SK-N-SH (cell line): ENCODE measurements around the gene FCER2. TPM values are rescaled to one million over a fixed set of nuclear protein-coding genes. Genes with fewer than 3 reads are reported as not detected.

Experiments used
- CTCF ChIA-PET: fragments of 300-600, 350-600 bp; formaldehyde crosslinking; extraction: SDS; loops from one replicate; lab custom pipeline; 2021; lab: Yijun Ruan, JAX
- POLR2A ChIA-PET: fragments of 350-600 bp; sonication (Branson Sonifier 250); formaldehyde crosslinking; extraction: SDS; loops from one replicate; lab custom pipeline; 2020; ENCODE audit warnings: antibody characterized with exemption, inconsistent platforms; lab: Yijun Ruan, JAX
- DNase-seq: peaks from one replicate; pipeline ENCODE4 v3.0.0; 2012
- H2AFZ ChIP-seq: fragments of 200-600 bp; sonication (generic); 2 replicates; pipeline ENCODE4 v1.8.1; 2016; ENCODE audit warnings: antibody characterized with exemption, mild to moderate bottlenecking, low read depth
- H3F3A ChIP-seq: fragments of 200-600 bp; sonication (generic); replicated peaks from 2 replicates; pipeline ENCODE3; 2016; ENCODE audit warnings: antibody characterized with exemption, mild to moderate bottlenecking; ENCODE audit not compliant: insufficient read depth
- H3K27ac ChIP-seq, 2 experiments: fragments of 200-500 bp in 1 of 2; fragments of 200-600 bp in 1 of 2; sonication (Bioruptor generic) in 1 of 2; sonication (generic), shearing (Covaris generic) in 1 of 2; 2 replicates each; pipeline versions ENCODE4 v1.5.1 to v1.6.1; 2014 to 2016; ENCODE audit warnings: low read depth in 2 of 2, inconsistent platforms in 1 of 2, low read length in 1 of 2, mild to moderate bottlenecking in 1 of 2, mixed read lengths in 1 of 2
- H3K27me3 ChIP-seq: fragments of 200-600 bp; sonication (generic), shearing (Covaris generic); 2 replicates; pipeline ENCODE4 v1.6.1; 2016; ENCODE audit warnings: mixed run types; ENCODE audit not compliant: insufficient read depth
- H3K36me3 ChIP-seq, 2 experiments: fragments of 200-500 bp in 1 of 2; fragments of 200-600 bp in 1 of 2; sonication (Bioruptor generic) in 1 of 2; sonication (generic) in 1 of 2; replicated peaks in 1 of 2; 2 replicates each; pipeline versions ENCODE3 to v1.5.1; 2014 to 2016; ENCODE audit warnings: low read length in 1 of 2, mild to moderate bottlenecking in 1 of 2; ENCODE audit not compliant: insufficient read depth in 2 of 2, control insufficient read depth in 1 of 2
- H3K4me1 ChIP-seq, 2 experiments: fragments of 200-500 bp in 1 of 2; fragments of 200-600 bp in 1 of 2; sonication (Bioruptor generic) in 1 of 2; sonication (generic), shearing (Covaris generic) in 1 of 2; 2 replicates each; pipeline versions ENCODE4 v1.5.1 to v1.6.1; 2014 to 2016; ENCODE audit warnings: low read depth in 1 of 2, low read length in 1 of 2, mixed run types in 1 of 2; ENCODE audit not compliant: insufficient read depth in 2 of 2, control insufficient read depth in 1 of 2
- H3K4me2 ChIP-seq: fragments of 200-600 bp; sonication (generic), shearing (Covaris generic); 2 replicates; pipeline ENCODE4 v1.6.1; 2017; ENCODE audit warnings: mixed run types
- H3K4me3 ChIP-seq, 2 experiments: fragments of 200-500 bp in 1 of 2; fragments of 200-600 bp in 1 of 2; sonication (Bioruptor generic) in 1 of 2; sonication (generic), shearing (Covaris generic) in 1 of 2; 2 replicates each; pipeline versions ENCODE4 v1.5.1 to v1.8.1; 2014 to 2016; ENCODE audit warnings: low read depth in 2 of 2, inconsistent platforms in 1 of 2, low read length in 1 of 2, mild to moderate bottlenecking in 1 of 2, mixed read lengths in 1 of 2, moderate library complexity in 1 of 2
- H3K79me2 ChIP-seq: fragments of 200-600 bp; sonication (generic); 2 replicates; pipeline ENCODE4 v1.8.1; 2017; ENCODE audit warnings: mild to moderate bottlenecking; ENCODE audit not compliant: insufficient read depth
- H3K9ac ChIP-seq: fragments of 200-600 bp; sonication (generic); 2 replicates; pipeline ENCODE4 v1.6.1; 2017; ENCODE audit warnings: mixed run types
- H3K9me2 ChIP-seq: fragments of 200-600 bp; sonication (generic); 2 replicates; pipeline ENCODE4 v1.6.1; 2017; ENCODE audit warnings: mixed run types
- H3K9me3 ChIP-seq: fragments of 200-600 bp; sonication (generic); 2 replicates; pipeline ENCODE4 v1.6.1; 2017; ENCODE audit warnings: mixed run types, mild to moderate bottlenecking, moderate library complexity
- H4K20me1 ChIP-seq: fragments of 200-600 bp; sonication (generic); 2 replicates; pipeline ENCODE4 v1.6.1; 2017; ENCODE audit warnings: mild to moderate bottlenecking, mixed run types; ENCODE audit not compliant: insufficient read depth
- CHD2 ChIP-seq: fragments of 150-350 bp; IDR thresholded peaks from 2 replicates; pipeline ENCODE4 v1.6.1; 2018; ENCODE audit warnings: low read length; ENCODE audit not compliant: partially characterized antibody
- JUND ChIP-seq: IDR thresholded peaks from 2 replicates; pipeline ENCODE4 v1.4.0; 2012
- MEF2A ChIP-seq: IDR thresholded peaks from 2 replicates; pipeline ENCODE4 v1.4.0; 2012; ENCODE audit warnings: low read depth, borderline replicate concordance
- MXI1 ChIP-seq: IDR thresholded peaks from 2 replicates; pipeline ENCODE4 v1.6.1; 2012; ENCODE audit warnings: mild to moderate bottlenecking, low read depth, low read length, improper control_type of control experiment
- NRF1 ChIP-seq: IDR thresholded peaks from 2 replicates; pipeline ENCODE4 v1.6.1; 2012; ENCODE audit warnings: low read depth, mild to moderate bottlenecking, low read length
- POLR2AphosphoS5 ChIP-seq: IDR thresholded peaks from 2 replicates; pipeline ENCODE4 v1.6.1; 2012; ENCODE audit warnings: low read depth, low read length
- RAD21 ChIP-seq: IDR thresholded peaks from 2 replicates; pipeline ENCODE4 v1.6.1; 2012; ENCODE audit warnings: mild to moderate bottlenecking, low read length
- TAF1 ChIP-seq: IDR thresholded peaks from 2 replicates; pipeline ENCODE4 v1.6.1; 2012; ENCODE audit warnings: low read depth, mild to moderate bottlenecking, low read length, moderate library complexity, borderline replicate concordance
- YY1 ChIP-seq: IDR thresholded peaks from 2 replicates; pipeline ENCODE4 v1.4.0; 2012; ENCODE audit warnings: low read depth, mild to moderate bottlenecking
- WGBS: methylation state at CpG from one replicate; pipeline ENCODE4 v1.1.6; 2017; ENCODE audit warnings: low lambda C conversion rate; 5-methylcytosine and 5-hydroxymethylcytosine counted together
- polyA plus RNA-seq, 3 experiments: library from polyadenylated mRNA; depleted of rRNA; stranded (reverse); fragments of >200 nt; gene quantifications; 2 replicates each; pipeline ENCODE4 v1.2.3, GENCODE V29; 2012
- TF ChIP-seq, protein P1 (sequence below): IDR thresholded peaks from 2 replicates; pipeline ENCODE4 v1.4.0; 2012; ENCODE audit warnings: low read depth, borderline replicate concordance
- TF ChIP-seq, protein P2 (sequence below): fragments of 150-350 bp; IDR thresholded peaks from 2 replicates; pipeline ENCODE4 v1.6.1; 2017; ENCODE audit warnings: antibody characterized with exemption, low read length, low read depth, borderline replicate concordance
- TF ChIP-seq, protein P3 (sequence below): IDR thresholded peaks from 2 replicates; pipeline ENCODE4 v1.4.0; 2012; ENCODE audit warnings: low read depth
- TF ChIP-seq, protein P4 (sequence below): IDR thresholded peaks from 2 replicates; pipeline ENCODE4; 2012

The FCER2 gene
- polyA plus RNA-seq, 1 of the 3 experiments (the other 2 are of a cell fraction), result not detected

DNA sequence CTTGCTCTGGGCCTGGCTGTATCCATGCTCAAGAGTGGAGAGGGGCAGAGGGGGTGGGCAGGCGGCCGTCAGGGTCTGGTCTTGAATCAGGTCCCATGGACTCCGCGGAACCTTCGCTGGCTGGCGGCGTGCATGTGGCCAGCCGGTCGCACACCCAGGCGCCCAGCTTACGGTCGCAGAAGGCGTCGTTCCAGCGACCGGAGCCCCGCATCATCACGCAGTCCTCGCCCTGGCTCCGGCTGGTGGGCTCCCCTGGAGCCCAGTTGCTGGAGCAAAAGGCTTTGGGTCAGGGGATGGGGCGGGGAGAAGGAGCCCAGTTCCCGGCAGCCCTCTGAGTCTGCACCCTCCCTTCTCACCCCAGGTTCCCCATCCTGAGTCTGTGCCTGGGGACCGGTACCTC, 12.8 kb downstream of the FCER2 start:
- Histone ChIP-seq H3K4me1 (no peaks in the 10 kb centered on the region), H3K9ac (no peak overlapping the region), H3K4me2 (no peak overlapping the region), H3F3A (no peaks in the 10 kb centered on the region), H3K9me2 (no peaks in the 10 kb centered on the region), H3K79me2 (no peaks in the 10 kb centered on the region), H3K27ac (no peak overlapping the region), H3K36me3 (peaks cover 0 to 5% of the 10 kb centered on the region in 2 experiments), H3K9me3 (no peaks in the 10 kb centered on the region), H3K4me3 (no peak overlapping the region), H3K27me3 (peaks cover 33% of the 10 kb centered on the region), H4K20me1 (no peaks in the 10 kb centered on the region), H2AFZ (no peak overlapping the region)
- 20% methylated on average over 2 of the region's 23 CpGs for WGBS
- TF ChIP-seq TAF1 (no peak), JUND (no peak), CHD2 (no peak)
- POLR2A ChIA-PET, result no interaction called here
- CTCF ChIA-PET, result interaction anchor here (1.4 to 2.6 kb wide), 3 partner anchors 8 to 121 kb away, joined by 5 to 12 read pairs (median 7); partner anchors contain the start of gene TRAPPC5
- DNase-seq, result no peak

DNA sequence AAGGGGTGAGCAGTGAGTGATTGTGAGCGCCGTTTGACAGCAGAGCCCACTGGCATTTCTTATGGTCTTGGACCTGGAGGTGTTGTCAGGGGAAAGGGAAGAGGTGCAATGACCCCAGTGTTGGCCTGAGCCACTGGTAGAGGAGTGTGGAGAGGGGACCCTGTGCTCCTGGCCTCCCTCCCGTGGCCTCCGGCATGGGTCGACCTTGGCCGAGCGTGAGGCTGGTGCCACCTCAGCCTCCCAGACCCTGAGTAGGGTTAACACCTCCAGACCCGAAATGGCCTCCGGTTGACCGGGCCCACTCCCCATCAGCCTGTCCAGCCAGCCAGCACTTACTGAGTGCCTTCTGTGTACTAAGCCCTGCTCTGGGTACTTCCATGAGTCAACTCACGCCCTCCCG, 14.8 kb downstream of the FCER2 start:
- H3K36me3 ChIP-seq, result peaks cover 5 to 6% of the 10 kb centered on the region in 2 experiments
- no peak overlapping the region for H3K4me2 ChIP-seq
- H3K4me1 ChIP-seq, result no peaks in the 10 kb centered on the region; a peak in 1 of 4 replicates
- CTCF ChIA-PET, result interaction anchor here (2.0 to 8.2 kb wide), 2 partner anchors 113 to 118 kb away, joined by 11 to 171 read pairs; no protein-coding TSS in a partner anchor
- TF ChIP-seq, protein P1, sequence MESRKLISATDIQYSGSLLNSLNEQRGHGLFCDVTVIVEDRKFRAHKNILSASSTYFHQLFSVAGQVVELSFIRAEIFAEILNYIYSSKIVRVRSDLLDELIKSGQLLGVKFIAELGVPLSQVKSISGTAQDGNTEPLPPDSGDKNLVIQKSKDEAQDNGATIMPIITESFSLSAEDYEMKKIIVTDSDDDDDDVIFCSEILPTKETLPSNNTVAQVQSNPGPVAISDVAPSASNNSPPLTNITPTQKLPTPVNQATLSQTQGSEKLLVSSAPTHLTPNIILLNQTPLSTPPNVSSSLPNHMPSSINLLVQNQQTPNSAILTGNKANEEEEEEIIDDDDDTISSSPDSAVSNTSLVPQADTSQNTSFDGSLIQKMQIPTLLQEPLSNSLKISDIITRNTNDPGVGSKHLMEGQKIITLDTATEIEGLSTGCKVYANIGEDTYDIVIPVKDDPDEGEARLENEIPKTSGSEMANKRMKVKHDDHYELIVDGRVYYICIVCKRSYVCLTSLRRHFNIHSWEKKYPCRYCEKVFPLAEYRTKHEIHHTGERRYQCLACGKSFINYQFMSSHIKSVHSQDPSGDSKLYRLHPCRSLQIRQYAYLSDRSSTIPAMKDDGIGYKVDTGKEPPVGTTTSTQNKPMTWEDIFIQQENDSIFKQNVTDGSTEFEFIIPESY, result no peak
- TF ChIP-seq POLR2AphosphoS5 (no peak), NRF1 (no peak), CHD2 (no peak), RAD21 (no peak), MEF2A (no peak), TAF1 (no peak), MXI1 (no peak), YY1 (no peak)
- TF ChIP-seq, protein P2, sequence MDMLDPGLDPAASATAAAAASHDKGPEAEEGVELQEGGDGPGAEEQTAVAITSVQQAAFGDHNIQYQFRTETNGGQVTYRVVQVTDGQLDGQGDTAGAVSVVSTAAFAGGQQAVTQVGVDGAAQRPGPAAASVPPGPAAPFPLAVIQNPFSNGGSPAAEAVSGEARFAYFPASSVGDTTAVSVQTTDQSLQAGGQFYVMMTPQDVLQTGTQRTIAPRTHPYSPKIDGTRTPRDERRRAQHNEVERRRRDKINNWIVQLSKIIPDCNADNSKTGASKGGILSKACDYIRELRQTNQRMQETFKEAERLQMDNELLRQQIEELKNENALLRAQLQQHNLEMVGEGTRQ, result no peak
- TF ChIP-seq, protein P3, sequence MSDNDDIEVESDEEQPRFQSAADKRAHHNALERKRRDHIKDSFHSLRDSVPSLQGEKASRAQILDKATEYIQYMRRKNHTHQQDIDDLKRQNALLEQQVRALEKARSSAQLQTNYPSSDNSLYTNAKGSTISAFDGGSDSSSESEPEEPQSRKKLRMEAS, result no peak
- TF ChIP-seq, protein P4, sequence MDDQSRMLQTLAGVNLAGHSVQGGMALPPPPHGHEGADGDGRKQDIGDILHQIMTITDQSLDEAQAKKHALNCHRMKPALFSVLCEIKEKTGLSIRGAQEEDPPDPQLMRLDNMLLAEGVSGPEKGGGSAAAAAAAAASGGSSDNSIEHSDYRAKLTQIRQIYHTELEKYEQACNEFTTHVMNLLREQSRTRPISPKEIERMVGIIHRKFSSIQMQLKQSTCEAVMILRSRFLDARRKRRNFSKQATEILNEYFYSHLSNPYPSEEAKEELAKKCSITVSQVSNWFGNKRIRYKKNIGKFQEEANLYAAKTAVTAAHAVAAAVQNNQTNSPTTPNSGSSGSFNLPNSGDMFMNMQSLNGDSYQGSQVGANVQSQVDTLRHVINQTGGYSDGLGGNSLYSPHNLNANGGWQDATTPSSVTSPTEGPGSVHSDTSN, result no peak
- H4K20me1 ChIP-seq, result no peaks in the 10 kb centered on the region
- POLR2A ChIA-PET, result no interaction called here
- H3K9me2 ChIP-seq, result no peaks in the 10 kb centered on the region
- H3F3A ChIP-seq, result no peaks in the 10 kb centered on the region
- WGBS, result 23% methylated on average over 4 of the region's 12 CpGs
- peaks cover 19% of the 10 kb centered on the region; the same call in 1 of the 2 replicates for H3K27me3 ChIP-seq
- no peak overlapping the region for H3K27ac ChIP-seq
- H3K4me3 ChIP-seq, result no peak overlapping the region
- no peaks in the 10 kb centered on the region for H3K9me3 ChIP-seq
- H2AFZ ChIP-seq, result no peak overlapping the region
- H3K9ac ChIP-seq, result no peak overlapping the region
- no peaks in the 10 kb centered on the region for H3K79me2 ChIP-seq
- DNase-seq, result no peak
